Measurements from ENCODE around the gene HAPLN3.

Gene HAPLN3

GRCh38 chr15:88909956-88910831, 14.8 kb upstream of the HAPLN3 start:
- DNase-seq = no peak

GRCh38 chr15:88908697-88909621, 13.6 kb upstream of the HAPLN3 start:
- DNase-seq = no peak

- no peak for DNase-seq
Measured at GRCh38 chr15:88908123-88908522, 12.8 kb upstream of the HAPLN3 start.

GRCh38 chr15:88907111-88907510, 11.8 kb upstream of the HAPLN3 start:
- no peak for DNase-seq

GRCh38 chr15:88906551-88906950, 11.2 kb upstream of the HAPLN3 start:
- DNase-seq = no peak

- no peak for DNase-seq
Measured at GRCh38 chr15:88906130-88906529, 10.8 kb upstream of the HAPLN3 start.

- DNase-seq = no peak
Measured at GRCh38 chr15:88905576-88905975, 10.2 kb upstream of the HAPLN3 start.

- peak; percentile 43 for DNase-seq
Measured at GRCh38 chr15:88904624-88905327, 9.4 kb upstream of the HAPLN3 start.

- DNase-seq = no peak
Measured at GRCh38 chr15:88904257-88904623, 8.9 kb upstream of the HAPLN3 start.

GRCh38 chr15:88902846-88903245, 7.5 kb upstream of the HAPLN3 start:
- DNase-seq = no peak

- DNase-seq = no peak
Measured at GRCh38 chr15:88902221-88902835, 7.0 kb upstream of the HAPLN3 start.

- DNase-seq = no peak
Measured at GRCh38 chr15:88901508-88902220, 6.3 kb upstream of the HAPLN3 start.

GRCh38 chr15:88900982-88901418, 5.7 kb upstream of the HAPLN3 start:
- no peak for DNase-seq

GRCh38 chr15:88900309-88900981, 5.1 kb upstream of the HAPLN3 start:
- DNase-seq = no peak

- DNase-seq = no peak
Measured at GRCh38 chr15:88899251-88899650, 3.9 kb upstream of the HAPLN3 start.

GRCh38 chr15:88898736-88899135, 3.4 kb upstream of the HAPLN3 start:
- no peak for DNase-seq

GRCh38 chr15:88897456-88898194, 2.3 kb upstream of the HAPLN3 start:
- peak; percentile 76 for DNase-seq

GRCh38 chr15:88897142-88897455, 1.8 kb upstream of the HAPLN3 start:
- DNase-seq = no peak

- DNase-seq = no peak
Measured at GRCh38 chr15:88896333-88897033, 1.1 kb upstream of the HAPLN3 start.

- DNase-seq = no peak
Measured at GRCh38 chr15:88894348-88894818, 961 bp downstream of the HAPLN3 start.

Measured in MV-4-11 (cell line).